ENCODE data around the gene MLF2. TPM values are rescaled to one million over a fixed set of nuclear protein-coding genes. Genes with fewer than 3 reads are reported as not detected.

The MLF2 gene
- total RNA-seq, 1 experiment from 2014 or later, result 303 TPM

DNA sequence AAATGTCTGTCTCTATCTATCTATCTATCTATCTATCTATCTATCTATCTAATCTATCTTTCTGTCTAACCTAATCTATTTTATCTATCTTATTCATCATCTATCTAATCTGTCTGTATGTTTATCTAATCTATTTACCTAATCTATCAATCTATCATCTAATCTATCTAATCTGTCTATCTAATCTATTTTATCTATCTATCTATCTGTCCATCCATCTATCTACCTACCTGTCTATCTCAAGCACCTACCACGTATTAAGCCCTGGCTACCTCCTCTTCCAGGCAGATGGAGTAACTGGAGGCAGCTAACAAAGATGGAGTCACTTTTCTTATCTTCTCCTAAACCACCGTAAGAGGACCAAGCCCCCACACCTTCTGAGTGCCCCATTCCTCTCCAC, 42.1 kb upstream of the MLF2 start:
- CTCF ChIA-PET, result interaction anchor here (1.0 kb wide), 1 partner anchor 106 kb away, joined by 7 read pairs; the partner anchor contains the start of gene ZNF384
- intact Hi-C loops (cut with micrococcal nuclease; ENCODE audit: unreplicated experiment), result no loop called here
- TF ChIP-seq, protein P1, sequence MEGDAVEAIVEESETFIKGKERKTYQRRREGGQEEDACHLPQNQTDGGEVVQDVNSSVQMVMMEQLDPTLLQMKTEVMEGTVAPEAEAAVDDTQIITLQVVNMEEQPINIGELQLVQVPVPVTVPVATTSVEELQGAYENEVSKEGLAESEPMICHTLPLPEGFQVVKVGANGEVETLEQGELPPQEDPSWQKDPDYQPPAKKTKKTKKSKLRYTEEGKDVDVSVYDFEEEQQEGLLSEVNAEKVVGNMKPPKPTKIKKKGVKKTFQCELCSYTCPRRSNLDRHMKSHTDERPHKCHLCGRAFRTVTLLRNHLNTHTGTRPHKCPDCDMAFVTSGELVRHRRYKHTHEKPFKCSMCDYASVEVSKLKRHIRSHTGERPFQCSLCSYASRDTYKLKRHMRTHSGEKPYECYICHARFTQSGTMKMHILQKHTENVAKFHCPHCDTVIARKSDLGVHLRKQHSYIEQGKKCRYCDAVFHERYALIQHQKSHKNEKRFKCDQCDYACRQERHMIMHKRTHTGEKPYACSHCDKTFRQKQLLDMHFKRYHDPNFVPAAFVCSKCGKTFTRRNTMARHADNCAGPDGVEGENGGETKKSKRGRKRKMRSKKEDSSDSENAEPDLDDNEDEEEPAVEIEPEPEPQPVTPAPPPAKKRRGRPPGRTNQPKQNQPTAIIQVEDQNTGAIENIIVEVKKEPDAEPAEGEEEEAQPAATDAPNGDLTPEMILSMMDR (IDR thresholded peaks at IDR 0.05; ENCODE audit: insufficient read depth in 1 of 2, low read depth in 1 of 2, low read length in 1 of 2, severe bottlenecking in 1 of 2, unreplicated experiment in 1 of 2), result no peak
- DNase-seq, result no peak
- Histone ChIP-seq H3K4me1 (no peaks in the 10 kb centered on the region), H3K9me3 (no peaks in the 10 kb centered on the region), H3K27me3 (replicated peaks; ENCODE audit: control insufficient read depth, insufficient read depth, low read length) (no peaks in the 10 kb centered on the region), H3K4me3 (ENCODE audit: low read depth, low read length) (no peak overlapping the region), H3K36me3 (ENCODE audit: control insufficient read depth, insufficient read depth, low read length) (no peaks in the 10 kb centered on the region)
- peaks cover 11% of the 10 kb centered on the region for H3K9me3 Mint-ChIP-seq (ENCODE audit: unreplicated experiment)
- H3K4me3 Mint-ChIP-seq (ENCODE audit: unreplicated experiment), result no peak overlapping the region
- no peaks in the 10 kb centered on the region for H3K36me3 Mint-ChIP-seq (ENCODE audit: insufficient read depth, unreplicated experiment)
- POLR2A ChIA-PET, result no interaction called here
- no peak overlapping the region for H3K27ac Mint-ChIP-seq (ENCODE audit: unreplicated experiment)
- no TSS peak for BruUV-seq (replicated peaks)
- no peaks in the 10 kb centered on the region for H3K27me3 Mint-ChIP-seq (ENCODE audit: insufficient read depth, unreplicated experiment)
- H3K4me1 Mint-ChIP-seq (ENCODE audit: low read depth, unreplicated experiment), result peaks cover 21% of the 10 kb centered on the region

GRCh38 chr12:6792522-6793201, 39.7 kb upstream of the MLF2 start:
- ChIA-PET POLR2A (interaction anchor here (0.5 to 0.6 kb wide), 2 partner anchors 135 to 151 kb away, joined by 9 to 12 read pairs; partner anchors contain the start of gene C12orf57), CTCF (interaction anchor here (0.7 to 0.9 kb wide), 2 partner anchors 13 to 94 kb away, joined by 3 read pairs; no protein-coding TSS in a partner anchor)
- Histone ChIP-seq H3K9me3 (no peaks in the 10 kb centered on the region), H3K36me3 (ENCODE audit: control insufficient read depth, insufficient read depth, low read length) (no peaks in the 10 kb centered on the region), H3K27me3 (replicated peaks; ENCODE audit: control insufficient read depth, insufficient read depth, low read length) (no peaks in the 10 kb centered on the region), H3K4me3 (ENCODE audit: low read depth, low read length) (no peak overlapping the region), H3K4me1 (no peaks in the 10 kb centered on the region)
- TF ChIP-seq, protein P1 (IDR thresholded peaks at IDR 0.05; ENCODE audit: insufficient read depth in 1 of 2, low read depth in 1 of 2, low read length in 1 of 2, severe bottlenecking in 1 of 2, unreplicated experiment in 1 of 2), result no peak
- no TSS peak for BruUV-seq (replicated peaks)
- no peak for DNase-seq
- Mint-ChIP-seq H3K36me3 (ENCODE audit: insufficient read depth, unreplicated experiment) (no peaks in the 10 kb centered on the region), H3K4me1 (ENCODE audit: low read depth, unreplicated experiment) (peaks cover 20% of the 10 kb centered on the region), H3K27me3 (ENCODE audit: insufficient read depth, unreplicated experiment) (no peaks in the 10 kb centered on the region), H3K9me3 (ENCODE audit: unreplicated experiment) (peaks cover 11% of the 10 kb centered on the region), H3K4me3 (ENCODE audit: unreplicated experiment) (no peak overlapping the region), H3K27ac (ENCODE audit: unreplicated experiment) (no peak overlapping the region)
- intact Hi-C loops (cut with micrococcal nuclease; ENCODE audit: unreplicated experiment), result no loop called here

DNA sequence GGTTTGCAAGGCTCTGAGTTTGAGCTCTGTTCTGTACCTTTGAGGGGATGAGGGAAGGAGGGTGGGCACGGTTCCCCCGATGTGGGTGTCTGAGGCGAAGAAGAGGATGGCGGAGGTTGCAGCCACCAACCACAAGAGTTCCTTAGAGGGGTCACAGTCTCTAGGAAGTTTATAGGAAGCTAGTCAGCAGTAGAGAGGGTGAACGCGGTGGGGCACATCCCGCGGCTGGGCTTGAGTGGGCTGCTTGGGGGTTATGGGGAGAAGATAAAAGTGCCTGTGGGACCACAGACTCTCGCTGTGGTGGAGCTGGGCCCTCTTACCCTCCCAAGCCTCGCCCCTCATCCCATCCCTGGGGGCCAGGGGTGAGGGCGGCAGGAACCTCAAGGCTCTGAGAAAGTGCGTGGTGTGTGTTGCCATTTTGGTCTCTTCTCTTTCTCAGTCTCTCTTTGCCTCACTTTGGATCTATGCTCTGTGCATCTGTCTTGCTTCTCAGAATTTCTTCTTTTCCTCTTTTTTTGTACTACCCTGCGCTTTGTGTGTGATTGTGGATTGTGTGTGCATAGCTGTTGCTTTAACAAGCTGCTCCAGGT, 39.1 kb upstream of the MLF2 start:
- intact Hi-C loops (cut with micrococcal nuclease; ENCODE audit: unreplicated experiment), result no loop called here
- H3K4me1 ChIP-seq, result no peaks in the 10 kb centered on the region
- H3K9me3 ChIP-seq, result no peaks in the 10 kb centered on the region
- no peak for DNase-seq
- ChIA-PET CTCF (interaction anchor here (0.9 kb wide), 1 partner anchor 13 kb away, joined by 3 read pairs; no protein-coding TSS in a partner anchor), POLR2A (interaction anchor here (0.5 kb wide), 1 partner anchor 135 kb away, joined by 12 read pairs; no protein-coding TSS in a partner anchor)
- H3K27ac Mint-ChIP-seq (ENCODE audit: unreplicated experiment), result no peak overlapping the region
- no peaks in the 10 kb centered on the region for H3K36me3 Mint-ChIP-seq (ENCODE audit: insufficient read depth, unreplicated experiment)
- H3K4me3 ChIP-seq (ENCODE audit: low read depth, low read length), result no peak overlapping the region
- H3K4me1 Mint-ChIP-seq (ENCODE audit: low read depth, unreplicated experiment), result peaks cover 14% of the 10 kb centered on the region
- H3K27me3 ChIP-seq (replicated peaks; ENCODE audit: control insufficient read depth, insufficient read depth, low read length), result no peaks in the 10 kb centered on the region
- no peaks in the 10 kb centered on the region for H3K27me3 Mint-ChIP-seq (ENCODE audit: insufficient read depth, unreplicated experiment)
- H3K4me3 Mint-ChIP-seq (ENCODE audit: unreplicated experiment), result no peak overlapping the region
- TF ChIP-seq, protein P1 (IDR thresholded peaks at IDR 0.05; ENCODE audit: insufficient read depth in 1 of 2, low read depth in 1 of 2, low read length in 1 of 2, severe bottlenecking in 1 of 2, unreplicated experiment in 1 of 2), result no peak
- no TSS peak for BruUV-seq (replicated peaks)
- no peaks in the 10 kb centered on the region for H3K36me3 ChIP-seq (ENCODE audit: control insufficient read depth, insufficient read depth, low read length)
- H3K9me3 Mint-ChIP-seq (ENCODE audit: unreplicated experiment), result peaks cover 11% of the 10 kb centered on the region
